Measurements from ENCODE around the gene FAM78A. TPM values are rescaled to one million over a fixed set of nuclear protein-coding genes. Genes with fewer than 3 reads are reported as not detected.
"Not testable (repeated sequence)": the region's sequence is repeated elsewhere in the genome, so short reads cannot be mapped to it uniquely, and the experiment has no call there.

The FAM78A gene
- polyA plus RNA-seq, 1 experiment: 1.1 TPM

DNA sequence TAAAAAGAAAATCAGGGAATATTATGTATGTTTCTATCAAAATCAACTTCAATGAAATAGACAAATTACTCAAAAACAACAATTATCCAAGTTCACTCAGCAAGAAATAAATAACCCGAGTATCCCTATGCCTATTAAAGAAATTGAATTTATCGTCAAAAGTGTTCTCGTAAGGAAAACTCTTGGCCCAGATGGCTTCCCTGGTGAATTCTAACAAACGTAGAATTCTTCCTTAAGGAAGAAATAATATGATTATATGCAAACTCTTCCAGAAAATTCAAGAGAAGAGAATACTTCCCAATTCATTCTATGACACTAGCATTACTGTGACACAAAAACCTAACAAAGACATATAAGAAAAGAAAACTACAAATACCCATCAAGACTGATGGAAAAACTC is 29.7 kb downstream of the FAM78A start:
- DNase-seq (ENCODE audit: low read depth): no peak
- POLR2A ChIA-PET: interaction anchor here (0.6 kb wide), 1 partner anchor 154 kb away, joined by 5 read pairs; no protein-coding TSS in a partner anchor
- TF ChIP-seq, protein P1, sequence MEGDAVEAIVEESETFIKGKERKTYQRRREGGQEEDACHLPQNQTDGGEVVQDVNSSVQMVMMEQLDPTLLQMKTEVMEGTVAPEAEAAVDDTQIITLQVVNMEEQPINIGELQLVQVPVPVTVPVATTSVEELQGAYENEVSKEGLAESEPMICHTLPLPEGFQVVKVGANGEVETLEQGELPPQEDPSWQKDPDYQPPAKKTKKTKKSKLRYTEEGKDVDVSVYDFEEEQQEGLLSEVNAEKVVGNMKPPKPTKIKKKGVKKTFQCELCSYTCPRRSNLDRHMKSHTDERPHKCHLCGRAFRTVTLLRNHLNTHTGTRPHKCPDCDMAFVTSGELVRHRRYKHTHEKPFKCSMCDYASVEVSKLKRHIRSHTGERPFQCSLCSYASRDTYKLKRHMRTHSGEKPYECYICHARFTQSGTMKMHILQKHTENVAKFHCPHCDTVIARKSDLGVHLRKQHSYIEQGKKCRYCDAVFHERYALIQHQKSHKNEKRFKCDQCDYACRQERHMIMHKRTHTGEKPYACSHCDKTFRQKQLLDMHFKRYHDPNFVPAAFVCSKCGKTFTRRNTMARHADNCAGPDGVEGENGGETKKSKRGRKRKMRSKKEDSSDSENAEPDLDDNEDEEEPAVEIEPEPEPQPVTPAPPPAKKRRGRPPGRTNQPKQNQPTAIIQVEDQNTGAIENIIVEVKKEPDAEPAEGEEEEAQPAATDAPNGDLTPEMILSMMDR (IDR thresholded peaks at IDR 0.05; ENCODE audit: insufficient read depth, low read depth, low read length): no peak
- Histone ChIP-seq H3K36me3 (ENCODE audit: control insufficient read depth, insufficient read depth, low read length) (no peaks in the 10 kb centered on the region), H3K4me3 (ENCODE audit: low read depth, low read length) (no peak overlapping the region), H3K27me3 (ENCODE audit: control insufficient read depth, insufficient read depth, low read length) (no peaks in the 10 kb centered on the region)
- CTCF ChIA-PET: no interaction called here

DNA sequence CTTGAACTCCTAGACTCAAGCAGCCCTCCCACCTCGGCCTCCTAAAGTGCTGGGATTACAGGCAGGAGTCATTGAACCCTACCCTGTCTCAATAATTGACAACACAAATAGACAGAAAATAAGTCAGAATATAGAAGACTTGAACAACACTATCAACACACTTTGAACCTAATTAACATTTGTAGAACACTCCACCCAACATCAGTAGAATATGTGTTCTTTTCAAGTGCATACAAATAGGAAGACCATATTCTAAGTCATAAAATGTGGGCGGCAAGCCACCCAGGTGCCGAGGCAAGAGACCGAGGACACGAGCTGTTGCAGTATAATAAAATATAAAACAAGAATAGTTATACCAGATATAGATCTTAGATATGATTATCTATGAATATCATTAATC is 32.0 kb downstream of the FAM78A start:
- H3K36me3 ChIP-seq (ENCODE audit: control insufficient read depth, insufficient read depth, low read length); POLR2A ChIA-PET; H3K4me3 ChIP-seq (ENCODE audit: low read depth, low read length); DNase-seq (ENCODE audit: low read depth); H3K27me3 ChIP-seq (ENCODE audit: control insufficient read depth, insufficient read depth, low read length); CTCF ChIA-PET: not testable (repeated sequence)

DNA sequence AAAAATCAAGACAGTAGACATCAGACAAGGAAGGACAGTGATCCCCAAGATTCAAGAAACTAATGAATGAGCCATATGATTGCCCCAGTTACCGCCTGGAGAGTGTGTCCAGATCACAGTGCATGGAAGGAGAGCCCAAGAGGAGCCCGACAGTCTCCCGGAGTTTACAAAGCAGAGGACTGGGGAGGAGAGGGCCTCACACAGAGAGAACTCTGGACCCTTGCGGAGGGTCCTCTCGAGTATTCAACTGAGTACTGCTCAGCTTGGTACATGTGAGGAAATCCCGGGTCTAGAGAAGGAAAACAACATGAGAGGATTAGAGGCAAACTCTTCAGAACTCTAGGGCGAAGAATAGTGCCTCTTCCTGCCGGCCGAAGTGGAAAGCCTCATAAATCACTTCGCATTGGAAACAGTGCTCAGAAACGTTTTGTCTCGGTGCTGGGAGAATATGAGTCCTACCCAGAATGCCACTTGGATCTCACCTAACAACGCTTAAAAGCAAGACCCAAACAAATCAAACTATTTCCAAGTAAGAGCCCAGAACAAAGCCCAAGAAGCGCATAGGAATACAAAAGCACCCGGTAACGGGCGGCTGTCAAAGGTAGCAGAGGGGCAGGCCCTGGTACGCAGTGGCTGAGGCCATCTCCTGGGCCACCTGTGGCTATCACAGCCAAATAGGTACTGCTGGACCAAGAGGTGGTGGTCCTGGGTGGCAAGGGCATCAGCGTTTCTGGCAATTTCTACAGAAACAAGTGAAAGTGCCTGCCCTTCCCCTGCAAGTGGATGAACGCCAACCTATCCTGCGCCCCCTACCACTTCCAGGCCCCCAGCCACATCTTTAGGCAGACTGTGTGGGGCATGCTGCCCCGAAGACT is 36.0 kb downstream of the FAM78A start:
- TF ChIP-seq, protein P1 (IDR thresholded peaks at IDR 0.05; ENCODE audit: insufficient read depth, low read depth, low read length): no peak
- DNase-seq (ENCODE audit: low read depth): no peak
- ChIA-PET CTCF (interaction anchor here (1.2 kb wide), 1 partner anchor 96 kb away, joined by 3 read pairs; no protein-coding TSS in a partner anchor), POLR2A (no interaction called here)
- Histone ChIP-seq H3K36me3 (ENCODE audit: control insufficient read depth, insufficient read depth, low read length) (peaks cover 1% of the 10 kb centered on the region; the same call in 1 of the 2 replicates), H3K27me3 (ENCODE audit: control insufficient read depth, insufficient read depth, low read length) (no peaks in the 10 kb centered on the region), H3K4me3 (ENCODE audit: low read depth, low read length) (no peak overlapping the region)

DNA sequence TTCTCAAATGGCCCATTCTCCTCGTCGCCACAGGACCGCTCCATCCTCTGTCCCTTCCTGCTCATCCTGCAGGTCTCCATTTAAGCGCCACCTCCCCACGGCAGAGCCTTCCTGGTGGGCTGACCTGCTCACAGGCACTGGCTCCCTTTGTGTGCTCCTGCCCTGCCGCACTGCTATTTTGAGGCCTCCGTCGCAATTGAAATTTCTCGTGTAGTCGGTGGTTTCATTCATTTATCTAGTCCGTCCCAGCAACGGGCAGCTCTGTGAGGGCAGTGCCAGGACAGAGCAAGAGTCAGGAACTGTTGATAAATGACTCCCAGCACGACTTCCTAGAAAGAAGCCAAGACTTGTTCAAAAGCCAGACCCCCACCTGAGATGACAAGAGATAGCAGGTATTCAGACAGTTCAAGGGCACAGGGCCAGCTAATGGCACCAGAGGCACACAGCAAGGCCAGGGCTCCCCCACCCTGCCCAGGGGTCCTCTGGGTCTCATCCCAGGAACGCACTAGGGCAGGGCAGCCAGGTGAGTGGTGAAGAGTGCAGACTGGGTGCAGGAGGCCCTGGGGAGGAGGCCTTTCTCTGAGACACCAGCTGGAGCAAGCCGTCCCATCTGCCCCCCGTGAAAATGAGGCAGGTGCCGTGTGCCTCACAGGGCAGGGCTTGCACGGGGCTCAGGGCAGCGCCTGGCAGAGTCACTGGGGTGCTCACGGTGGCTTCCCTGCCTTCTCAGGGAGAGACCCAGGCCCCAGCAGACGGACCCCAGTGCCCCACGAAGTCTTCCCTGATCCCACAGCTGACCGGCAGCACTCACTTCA is 36.9 kb downstream of the FAM78A start:
- POLR2A ChIA-PET: no interaction called here

DNA sequence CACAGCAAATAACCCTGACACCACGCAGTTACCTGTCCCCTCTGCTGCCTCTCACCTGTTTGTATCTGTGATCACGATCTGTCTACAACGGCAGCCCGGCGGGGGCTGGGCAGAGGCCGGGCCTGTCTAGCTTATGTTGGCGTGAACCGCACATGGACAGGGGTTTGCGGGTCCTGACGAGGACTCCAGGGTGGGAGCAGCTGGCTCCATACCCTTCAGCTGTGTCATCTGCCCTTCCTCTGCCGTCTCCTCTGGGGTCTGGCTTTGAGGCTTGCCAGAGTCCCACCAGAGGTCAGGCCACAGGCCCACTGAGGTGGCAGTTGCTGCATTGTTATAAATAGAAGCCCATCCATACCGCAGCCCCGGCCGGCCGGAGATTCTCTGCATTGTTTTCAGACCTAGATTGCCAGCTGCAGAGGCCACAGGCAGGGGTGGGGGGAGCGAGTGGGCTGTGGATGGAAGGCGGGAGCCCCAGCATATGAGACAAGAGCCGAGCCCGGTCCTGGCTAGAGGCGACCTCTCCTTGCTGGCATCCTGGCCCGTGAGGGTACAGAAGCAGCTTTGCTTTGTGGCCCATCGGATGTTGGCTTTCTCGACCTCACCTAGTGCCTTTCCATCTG is 37.8 kb downstream of the FAM78A start:
- TF ChIP-seq, protein P1 (IDR thresholded peaks at IDR 0.05; ENCODE audit: insufficient read depth, low read depth, low read length): no peak
- peaks cover 10% of the 10 kb centered on the region for H3K36me3 ChIP-seq (ENCODE audit: control insufficient read depth, insufficient read depth, low read length)
- DNase-seq (ENCODE audit: low read depth): no peak
- H3K27me3 ChIP-seq (ENCODE audit: control insufficient read depth, insufficient read depth, low read length): no peaks in the 10 kb centered on the region
- POLR2A ChIA-PET: no interaction called here
- H3K4me3 ChIP-seq (ENCODE audit: low read depth, low read length): no peak overlapping the region
- CTCF ChIA-PET: interaction anchor here (1.1 kb wide), 1 partner anchor 12 kb away, joined by 3 read pairs; no protein-coding TSS in a partner anchor

More for the DNA sequence above, 36.9 kb downstream of the FAM78A start:
- H3K36me3 ChIP-seq (ENCODE audit: control insufficient read depth, insufficient read depth, low read length): peaks cover 5% of the 10 kb centered on the region
- no peaks in the 10 kb centered on the region for H3K27me3 ChIP-seq (ENCODE audit: control insufficient read depth, insufficient read depth, low read length)
- TF ChIP-seq, protein P1 (IDR thresholded peaks at IDR 0.05; ENCODE audit: insufficient read depth, low read depth, low read length): no peak
- CTCF ChIA-PET: interaction anchor here (1.1 to 1.2 kb wide), 2 partner anchors 11 to 97 kb away, joined by 3 read pairs; no protein-coding TSS in a partner anchor
- no peak for DNase-seq (ENCODE audit: low read depth)
- no peak overlapping the region for H3K4me3 ChIP-seq (ENCODE audit: low read depth, low read length)
